DOHH2 (cell line): ENCODE results near the gene SYNDIG1.

Source experiments
- H3F3A ChIP-seq: fragments of 200-600 bp; sonication (generic), shearing (Covaris generic); 2 replicates; pipeline ENCODE4 v1.6.0; 2016; ENCODE audit warnings: antibody characterized with exemption, mild to moderate bottlenecking; ENCODE audit not compliant: control insufficient read depth, insufficient read depth
- H3K27ac ChIP-seq: fragments of 200-600 bp; sonication (generic); 2 replicates; pipeline ENCODE4 v1.5.1; 2014; ENCODE audit warnings: low read depth, mild to moderate bottlenecking, low read length, moderate library complexity
- H3K27me3 ChIP-seq: fragments of 200-600 bp; sonication (generic); 2 replicates; pipeline ENCODE4 v1.6.1; 2014; ENCODE audit warnings: mild to moderate bottlenecking, low read length, mixed read lengths; ENCODE audit not compliant: control insufficient read depth
- H3K36me3 ChIP-seq: fragments of 200-600 bp; sonication (generic); 2 replicates; pipeline ENCODE4 v1.6.1; 2014; ENCODE audit warnings: mild to moderate bottlenecking, low read length, moderate library complexity, mixed read lengths; ENCODE audit not compliant: control insufficient read depth
- H3K4me1 ChIP-seq: fragments of 200-600 bp; sonication (generic); 2 replicates; pipeline ENCODE4 v1.6.1; 2014; ENCODE audit warnings: mild to moderate bottlenecking, low read length, mixed read lengths; ENCODE audit not compliant: control insufficient read depth
- H3K4me2 ChIP-seq: fragments of 200-600 bp; sonication (generic); 2 replicates; pipeline ENCODE4 v1.6.0; 2014; ENCODE audit warnings: mild to moderate bottlenecking, low read length, moderate library complexity
- H3K4me3 ChIP-seq: fragments of 200-600 bp; sonication (generic); 2 replicates; pipeline ENCODE4 v1.5.1; 2014; ENCODE audit warnings: mild to moderate bottlenecking, low read length, mixed read lengths
- H3K79me2 ChIP-seq: fragments of 200-600 bp; sonication (generic); 2 replicates; pipeline ENCODE4 v1.6.1; 2014; ENCODE audit warnings: mild to moderate bottlenecking, low read length, mixed read lengths; ENCODE audit not compliant: control insufficient read depth
- H3K9me2 ChIP-seq: fragments of 200-600 bp; sonication (generic); replicated peaks from 2 replicates; pipeline ENCODE4 v1.6.1; 2014; ENCODE audit warnings: mild to moderate bottlenecking, low read length, mixed read lengths; ENCODE audit not compliant: control insufficient read depth
- H3K9me3 ChIP-seq: fragments of 200-600 bp; sonication (generic); 2 replicates; pipeline ENCODE4 v1.6.1; 2014; ENCODE audit warnings: antibody characterized with exemption, low read length, mixed read lengths; ENCODE audit not compliant: control insufficient read depth, insufficient read depth
- H4K20me1 ChIP-seq: fragments of 200-600 bp; sonication (generic); 2 replicates; pipeline ENCODE4 v1.6.0; 2014; ENCODE audit warnings: low read depth, mild to moderate bottlenecking, antibody characterized with exemption, low read length, moderate library complexity; ENCODE audit not compliant: control insufficient read depth, insufficient read depth
- CTCF ChIP-seq: fragments of 200-600 bp; sonication (generic); IDR thresholded peaks from one replicate; pipeline ENCODE4 v1.5.1; 2014; ENCODE audit warnings: antibody characterized with exemption, mild to moderate bottlenecking, low read depth, low read length; ENCODE audit not compliant: poor library complexity, severe bottlenecking
- EZH2phosphoT487 ChIP-seq: fragments of 200-600 bp; sonication (generic); IDR thresholded peaks from 2 replicates; pipeline ENCODE4 v1.6.1; 2017; ENCODE audit warnings: borderline replicate concordance, mild to moderate bottlenecking, antibody characterized with exemption, low read length, moderate library complexity, mixed read lengths

Gene SYNDIG1

DNA sequence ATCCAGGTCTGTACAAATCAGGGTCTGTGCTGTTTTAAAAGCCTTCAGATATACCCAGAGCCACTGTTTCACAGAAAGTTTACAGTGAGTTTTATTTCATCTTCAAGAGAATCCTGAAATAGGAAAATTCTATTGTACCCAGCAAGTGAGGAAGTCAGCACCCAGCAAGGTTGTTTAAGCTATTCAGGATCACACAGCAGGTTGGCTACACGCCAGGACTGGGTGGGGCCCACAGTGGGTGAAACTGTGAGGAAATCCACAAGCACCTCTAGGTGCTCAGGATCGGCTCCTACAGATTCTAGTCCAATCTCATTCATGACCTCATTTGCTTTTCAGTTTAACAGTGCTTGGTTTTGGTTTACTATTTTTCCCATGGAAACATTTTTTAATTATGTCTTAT, 128.9 kb downstream of the SYNDIG1 start:
- Histone ChIP-seq H3K79me2 (no peaks in the 10 kb centered on the region), H4K20me1 (no peaks in the 10 kb centered on the region), H3K4me2 (no peak overlapping the region), H3K27me3 (no peaks in the 10 kb centered on the region), H3K9me3 (no peaks in the 10 kb centered on the region), H3K36me3 (no peaks in the 10 kb centered on the region), H3K4me3 (no peak overlapping the region), H3K9me2 (no peaks in the 10 kb centered on the region), H3F3A (no peaks in the 10 kb centered on the region), H3K27ac (no peak overlapping the region), H3K4me1 (no peaks in the 10 kb centered on the region)
- TF ChIP-seq CTCF (no peak), EZH2phosphoT487 (no peak)

DNA sequence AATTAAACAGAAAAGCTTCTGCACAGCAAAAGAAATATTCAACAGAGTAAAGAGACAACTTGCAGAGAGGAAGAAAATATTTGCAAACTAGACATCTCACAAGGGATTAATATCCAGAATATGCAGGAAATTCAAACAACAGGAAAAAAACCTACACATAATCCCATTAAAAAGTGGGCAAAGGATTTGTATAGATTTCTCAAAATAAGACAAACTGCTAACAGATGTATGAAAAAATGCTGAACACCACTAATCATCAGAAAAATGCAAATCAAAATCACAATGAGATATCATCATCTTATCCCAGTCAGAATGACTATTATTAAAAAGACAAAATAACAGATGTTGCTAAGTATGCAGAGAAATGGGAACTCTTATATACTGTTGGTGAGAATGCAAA, 129.6 kb downstream of the SYNDIG1 start:
- no peaks in the 10 kb centered on the region for H3K36me3 ChIP-seq
- H3K9me3 ChIP-seq = no peaks in the 10 kb centered on the region
- H3K79me2 ChIP-seq = no peaks in the 10 kb centered on the region
- no peak overlapping the region for H3K4me2 ChIP-seq
- no peak overlapping the region for H3K4me3 ChIP-seq
- H3F3A ChIP-seq = no peaks in the 10 kb centered on the region
- H3K4me1 ChIP-seq = no peaks in the 10 kb centered on the region
- no peaks in the 10 kb centered on the region for H4K20me1 ChIP-seq
- no peak for TF ChIP-seq EZH2phosphoT487
- H3K27ac ChIP-seq = no peak overlapping the region
- H3K9me2 ChIP-seq = no peaks in the 10 kb centered on the region
- H3K27me3 ChIP-seq = no peaks in the 10 kb centered on the region

GRCh38 chr20:24600012-24600411, 130.6 kb downstream of the SYNDIG1 start:
- TF ChIP-seq CTCF (no peak), EZH2phosphoT487 (no peak)
- Histone ChIP-seq H3K9me2 (no peaks in the 10 kb centered on the region), H4K20me1 (no peaks in the 10 kb centered on the region), H3K27me3 (no peaks in the 10 kb centered on the region), H3F3A (no peaks in the 10 kb centered on the region), H3K27ac (no peak overlapping the region), H3K4me2 (no peak overlapping the region), H3K36me3 (no peaks in the 10 kb centered on the region), H3K4me1 (no peaks in the 10 kb centered on the region), H3K79me2 (no peaks in the 10 kb centered on the region), H3K4me3 (no peak overlapping the region), H3K9me3 (no peaks in the 10 kb centered on the region)

DNA sequence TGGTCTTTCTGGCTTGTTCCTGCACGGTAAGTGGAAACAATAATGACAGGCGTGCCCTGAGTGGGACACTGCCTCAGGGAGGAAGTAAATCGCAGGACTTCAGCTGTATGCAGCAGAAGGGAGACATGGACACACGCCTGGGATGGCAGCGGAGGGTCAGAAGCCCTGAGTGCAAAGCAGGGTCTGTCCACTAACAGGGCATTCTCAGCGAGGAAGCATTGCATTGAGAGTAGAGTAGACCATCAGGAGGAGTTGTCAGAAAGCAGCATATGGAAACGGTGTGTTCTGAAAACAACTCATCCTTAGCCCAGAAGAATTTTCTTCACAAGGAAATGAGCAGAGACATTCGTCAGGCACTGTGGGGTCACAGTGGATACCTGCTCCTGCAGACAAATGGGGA, 134.0 kb downstream of the SYNDIG1 start:
- no peak overlapping the region for H3K4me2 ChIP-seq
- H3F3A ChIP-seq = no peaks in the 10 kb centered on the region
- H3K79me2 ChIP-seq = no peaks in the 10 kb centered on the region
- H3K27me3 ChIP-seq = no peaks in the 10 kb centered on the region
- H4K20me1 ChIP-seq = no peaks in the 10 kb centered on the region
- H3K9me2 ChIP-seq = no peaks in the 10 kb centered on the region
- TF ChIP-seq CTCF = no peak
- no peak for TF ChIP-seq EZH2phosphoT487
- H3K9me3 ChIP-seq = no peaks in the 10 kb centered on the region
- H3K27ac ChIP-seq = no peak overlapping the region
- H3K4me1 ChIP-seq = peaks cover 3% of the 10 kb centered on the region
- no peak overlapping the region for H3K4me3 ChIP-seq
- no peaks in the 10 kb centered on the region for H3K36me3 ChIP-seq
